AG04449 (cell line): ENCODE data around the gene RNGTT.

Source experiments
- CTCF ChIA-PET: fragments of 350-600 bp; formaldehyde crosslinking; extraction: SDS; loops from one replicate; lab custom pipeline; 2021; ENCODE audit warnings: antibody characterized with exemption; lab: Yijun Ruan, JAX
- POLR2A ChIA-PET: fragments of 400-600, 350-600 bp; formaldehyde crosslinking; extraction: SDS; loops from one replicate; lab custom pipeline; 2020; ENCODE audit warnings: antibody characterized with exemption, inconsistent platforms; lab: Yijun Ruan, JAX
- DNase-seq: peaks from one replicate; pipeline ENCODE4 v3.0.0-alpha.2; 2010; ENCODE audit warnings: low read depth, low spot score
- H3K4me3 ChIP-seq: 2 replicates; pipeline ENCODE4 v1.5.1; 2011; ENCODE audit warnings: low read depth, mild to moderate bottlenecking, control low read depth, low read length
- CTCF ChIP-seq: IDR thresholded peaks from one replicate; pipeline ENCODE4 v1.5.1; 2011; ENCODE audit warnings: mild to moderate bottlenecking, moderate library complexity, low read length, control low read depth, inconsistent platforms; ENCODE audit not compliant: insufficient read depth; ENCODE audit errors: missing control alignments

The RNGTT gene

GRCh38 chr6:88867841-88868731 is 95.3 kb downstream of the RNGTT start:
- ChIA-PET CTCF (interaction anchor here (1.0 to 7.1 kb wide), 6 partner anchors 12 to 1801 kb away, joined by 3 to 88 read pairs (median 5); no protein-coding TSS in a partner anchor), POLR2A (interaction anchor here (0.7 kb wide), 1 partner anchor 430 kb away, joined by 5 read pairs; no protein-coding TSS in a partner anchor)
- H3K4me3 ChIP-seq, result no peak overlapping the region
- no peak for TF ChIP-seq CTCF
- no peak for DNase-seq

DNA sequence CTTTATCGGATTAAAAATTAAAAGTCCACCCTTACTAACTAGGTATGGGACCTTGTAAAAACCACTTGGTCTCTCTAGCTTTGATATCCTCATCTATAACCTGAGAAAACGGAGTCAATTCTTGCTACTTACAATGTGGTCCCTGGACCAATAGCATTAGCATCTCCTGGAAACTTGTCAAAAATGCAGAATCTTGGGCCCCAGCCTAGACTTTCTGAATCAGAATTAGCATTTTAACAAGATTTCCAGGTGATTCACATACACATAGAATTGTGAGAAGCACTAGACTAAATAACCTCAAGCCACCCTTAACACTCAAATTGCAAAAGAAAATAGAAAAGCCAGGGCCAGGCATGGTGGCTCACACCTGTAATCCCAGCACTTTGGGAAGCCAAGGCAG is 96.6 kb downstream of the RNGTT start:
- no peak overlapping the region for H3K4me3 ChIP-seq
- POLR2A ChIA-PET, result no interaction called here
- no peak for DNase-seq
- CTCF ChIA-PET, result interaction anchor here (2.0 to 5.3 kb wide), 2 partner anchors 937 to 1035 kb away, joined by 7 to 88 read pairs; no protein-coding TSS in a partner anchor
- no peak for TF ChIP-seq CTCF

GRCh38 chr6:88865275-88865674 is 98.1 kb downstream of the RNGTT start:
- no peak overlapping the region for H3K4me3 ChIP-seq
- ChIA-PET CTCF (interaction anchor here (1.0 kb wide), 1 partner anchor 935 kb away, joined by 3 read pairs; no protein-coding TSS in a partner anchor), POLR2A (no interaction called here)

DNA sequence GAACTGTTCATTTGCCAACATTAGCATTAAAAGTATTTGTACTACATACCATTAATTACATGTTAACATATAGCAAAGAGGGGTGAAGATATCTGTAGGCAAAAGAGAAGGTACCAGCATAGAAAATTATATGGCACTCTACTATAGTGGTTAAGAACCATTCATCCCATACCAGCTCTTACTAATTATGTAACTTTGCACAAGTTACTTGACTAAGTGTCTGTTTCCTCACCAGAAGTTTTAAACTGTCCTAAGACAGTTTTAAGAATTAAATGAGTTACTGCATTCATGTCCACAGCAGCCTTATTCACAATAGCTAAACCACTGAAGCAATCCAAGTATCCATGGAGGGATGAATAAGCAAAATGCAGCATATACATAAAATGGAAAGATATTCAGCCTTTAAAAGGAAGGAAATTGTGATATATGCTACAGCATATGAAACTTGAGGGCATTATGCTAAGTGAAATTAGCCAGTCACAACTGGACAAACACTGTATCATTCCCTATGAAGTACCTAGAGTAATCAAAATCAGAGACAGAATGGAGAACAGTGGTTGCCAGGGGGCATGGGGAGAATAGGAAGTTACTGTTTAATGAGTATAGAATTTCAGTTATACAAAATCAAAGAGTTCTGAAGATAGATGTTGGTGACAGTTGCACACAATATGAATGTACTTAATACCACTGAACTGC is 98.9 kb downstream of the RNGTT start:
- CTCF ChIA-PET, result interaction anchor here (0.6 to 1.0 kb wide), 2 partner anchors 18 to 935 kb away, joined by 3 to 4 read pairs; no protein-coding TSS in a partner anchor
- no peak for DNase-seq

More at GRCh38 chr6:88865275-88865674, 98.1 kb downstream of the RNGTT start:
- DNase-seq, result no peak
- TF ChIP-seq CTCF, result no peak

DNA sequence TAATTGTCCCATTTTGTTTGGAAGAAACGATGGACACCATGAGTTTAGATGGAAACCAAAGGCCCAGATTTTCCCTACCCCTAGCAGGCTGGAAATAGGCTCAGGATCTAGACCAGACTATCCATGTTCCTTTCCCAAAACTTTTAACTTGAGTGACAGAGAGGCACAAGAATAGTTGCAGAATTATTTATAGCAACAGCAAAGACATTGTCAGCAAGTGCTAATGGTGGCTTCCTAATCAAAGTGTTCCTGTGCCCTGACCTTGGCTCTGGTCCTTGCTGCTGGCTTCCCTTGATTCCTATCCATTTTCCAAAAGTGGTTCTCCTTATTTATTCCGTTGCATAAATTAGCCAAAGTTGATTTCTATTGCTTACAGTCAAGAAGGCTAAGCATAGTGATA is 103.1 kb downstream of the RNGTT start:
- DNase-seq, result no peak
- no peak for TF ChIP-seq CTCF
- H3K4me3 ChIP-seq, result no peak overlapping the region
- ChIA-PET POLR2A (no interaction called here), CTCF (interaction anchor here (1.3 to 8.1 kb wide), 3 partner anchors 9 to 11 kb away, joined by 3 to 53 read pairs (median 12); no protein-coding TSS in a partner anchor)

More for the DNA sequence above, 98.9 kb downstream of the RNGTT start:
- TF ChIP-seq CTCF, result no peak
- POLR2A ChIA-PET, result no interaction called here
- no peak overlapping the region for H3K4me3 ChIP-seq
